Subcutaneous adipose tissue (tissue), 4 donors: ENCODE data around the gene IGFBP5. TPM values are rescaled to one million over a fixed set of nuclear protein-coding genes. Genes with fewer than 3 reads are reported as not detected.

Experiments
- total RNA-seq, 4 donors: library from RNA; depleted of rRNA; stranded (reverse); fragments of >200 nt; gene quantifications; one replicate each; pipeline ENCODE4 v1.1.0, GENCODE V29; 2016
- TF ChIP-seq, protein P1 (sequence below): fragments of 450-650 bp; IDR thresholded peaks from one replicate; pipeline ENCODE4 v1.5.1; 2016; ENCODE audit warnings: low read depth, mild to moderate bottlenecking, control low read depth, antibody characterized with exemption, moderate library complexity

Gene IGFBP5
- total RNA-seq, 4 donors from 2014 or later: 74.8 to 661 (median 512) TPM

- TF ChIP-seq, protein P1, sequence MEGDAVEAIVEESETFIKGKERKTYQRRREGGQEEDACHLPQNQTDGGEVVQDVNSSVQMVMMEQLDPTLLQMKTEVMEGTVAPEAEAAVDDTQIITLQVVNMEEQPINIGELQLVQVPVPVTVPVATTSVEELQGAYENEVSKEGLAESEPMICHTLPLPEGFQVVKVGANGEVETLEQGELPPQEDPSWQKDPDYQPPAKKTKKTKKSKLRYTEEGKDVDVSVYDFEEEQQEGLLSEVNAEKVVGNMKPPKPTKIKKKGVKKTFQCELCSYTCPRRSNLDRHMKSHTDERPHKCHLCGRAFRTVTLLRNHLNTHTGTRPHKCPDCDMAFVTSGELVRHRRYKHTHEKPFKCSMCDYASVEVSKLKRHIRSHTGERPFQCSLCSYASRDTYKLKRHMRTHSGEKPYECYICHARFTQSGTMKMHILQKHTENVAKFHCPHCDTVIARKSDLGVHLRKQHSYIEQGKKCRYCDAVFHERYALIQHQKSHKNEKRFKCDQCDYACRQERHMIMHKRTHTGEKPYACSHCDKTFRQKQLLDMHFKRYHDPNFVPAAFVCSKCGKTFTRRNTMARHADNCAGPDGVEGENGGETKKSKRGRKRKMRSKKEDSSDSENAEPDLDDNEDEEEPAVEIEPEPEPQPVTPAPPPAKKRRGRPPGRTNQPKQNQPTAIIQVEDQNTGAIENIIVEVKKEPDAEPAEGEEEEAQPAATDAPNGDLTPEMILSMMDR: no peak
These were observed 41.0 kb upstream of the IGFBP5 start for GRCh38 chr2:216736326-216736725.

DNA sequence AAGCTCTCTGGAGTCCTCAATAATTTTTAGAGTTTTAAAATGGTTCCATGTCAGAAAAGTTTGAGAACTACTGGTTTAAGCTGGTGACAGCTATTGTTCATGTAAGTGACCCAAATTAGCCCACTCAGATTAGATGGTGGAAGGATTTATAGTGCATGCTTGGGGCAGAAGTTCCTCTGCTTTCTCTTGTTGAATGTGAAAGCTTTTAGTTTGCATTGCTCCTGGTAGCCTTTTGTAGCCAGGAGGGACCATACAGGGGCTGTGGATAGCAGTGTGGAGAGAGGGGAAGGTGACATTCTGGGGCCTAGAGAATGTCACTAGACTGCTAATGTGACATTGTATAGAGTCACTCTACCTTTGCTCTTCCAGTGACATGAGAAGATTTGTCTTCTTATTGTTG lies 40.3 kb upstream of the IGFBP5 start:
- TF ChIP-seq, protein P1: no peak

DNA sequence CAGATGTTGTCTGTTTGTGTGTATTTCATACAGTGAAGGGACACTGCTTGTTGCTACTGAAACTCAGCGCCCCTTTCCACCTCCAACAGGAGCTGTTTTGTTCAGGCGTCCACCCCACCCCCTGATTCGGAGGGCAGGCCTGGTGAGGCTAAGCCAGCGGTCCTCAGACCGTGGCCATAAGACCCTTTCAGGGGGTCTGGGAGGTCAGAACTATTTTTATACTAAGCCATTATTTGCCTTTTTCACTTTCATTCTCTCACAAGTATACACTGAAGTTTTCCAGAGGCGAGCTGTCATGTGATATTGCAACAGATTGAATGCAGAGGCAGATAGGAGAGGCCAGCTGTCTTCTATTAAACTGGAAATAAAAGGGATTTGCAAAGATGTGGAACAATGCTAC lies 39.7 kb upstream of the IGFBP5 start:
- TF ChIP-seq, protein P1: no peak

GRCh38 chr2:216733046-216733445 lies 37.7 kb upstream of the IGFBP5 start:
- TF ChIP-seq, protein P1: no peak

DNA sequence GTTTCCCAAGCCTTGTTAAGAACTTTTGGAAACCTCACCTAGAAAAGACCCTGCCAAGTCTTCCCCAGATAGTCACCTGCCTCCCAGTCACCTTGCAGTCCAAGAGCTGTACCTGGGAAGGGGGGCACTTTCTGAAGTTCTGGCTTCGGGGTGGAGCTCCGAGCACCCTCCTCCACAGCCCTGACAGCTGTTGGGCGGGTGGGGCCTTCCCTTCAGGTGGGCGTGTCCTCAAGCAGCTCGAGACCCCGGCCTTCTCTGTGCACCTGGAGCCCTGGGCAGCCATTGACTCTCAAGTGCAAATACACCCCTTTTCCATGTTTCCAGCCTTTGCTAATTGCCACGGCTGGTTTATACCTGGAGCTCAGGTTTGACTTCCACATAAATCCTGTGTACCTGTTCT lies 37.0 kb upstream of the IGFBP5 start:
- TF ChIP-seq, protein P1: no peak

- TF ChIP-seq, protein P1: no peak
These were observed 36.1 kb upstream of the IGFBP5 start for GRCh38 chr2:216731465-216731864.

DNA sequence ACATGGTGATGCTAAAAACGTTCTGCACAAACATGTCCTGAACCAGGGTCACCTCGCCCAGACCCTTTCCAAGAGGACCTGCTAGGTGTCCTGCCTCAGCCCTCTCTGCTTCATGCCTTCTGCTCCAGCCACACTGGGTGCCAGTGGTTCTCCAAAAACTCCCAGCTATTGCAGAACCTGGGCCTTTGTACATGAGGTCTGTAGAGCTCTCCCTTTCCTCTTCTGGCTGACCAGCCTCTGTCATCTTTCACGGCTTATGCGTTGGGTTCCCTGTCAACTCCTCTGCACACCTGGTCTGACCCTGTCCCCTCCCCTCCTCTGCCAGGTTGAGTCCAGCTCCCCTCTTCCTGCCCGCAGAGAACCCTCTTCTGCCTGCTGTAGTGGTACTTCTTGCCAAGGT lies 35.5 kb upstream of the IGFBP5 start:
- TF ChIP-seq, protein P1: no peak
